Keratinocyte (primary cell): ENCODE data around the gene NKX2-3. TPM values are rescaled to one million over a fixed set of nuclear protein-coding genes. Genes with fewer than 3 reads are reported as not detected.

Experiments
- DNase-seq: peaks from one replicate; pipeline ENCODE4 v3.0.0-alpha.2; 2011; ENCODE audit warnings: low read depth, missing footprints, low spot score
- FAIRE-seq: peaks from 2 replicates; lab custom pipeline; 2011; peaks lifted over from hg19 to GRCh38; lab: Jason Lieb, UNC
- H2AFZ ChIP-seq: 2 replicates; pipeline ENCODE4 v1.6.0; 2012; ENCODE audit warnings: low read length, control low read depth, inconsistent platforms; ENCODE audit not compliant: control insufficient read depth
- H3K27ac ChIP-seq: 2 replicates; pipeline ENCODE4 v1.5.1; 2011; ENCODE audit warnings: low read length; ENCODE audit not compliant: control insufficient read depth, insufficient read depth
- H3K27me3 ChIP-seq: 3 replicates; pipeline ENCODE4 v1.6.0; 2011; ENCODE audit warnings: low read length; ENCODE audit not compliant: control insufficient read depth, insufficient read depth; ENCODE audit errors: extremely low read depth
- H3K36me3 ChIP-seq, 2 experiments: 2 replicates in 1 of 2; 3 replicates in 1 of 2; pipeline ENCODE4 v1.5.1; 2011; ENCODE audit warnings: low read length in 2 of 2, mild to moderate bottlenecking in 1 of 2; ENCODE audit not compliant: control insufficient read depth in 2 of 2, insufficient read depth in 2 of 2; ENCODE audit errors: extremely low read depth in 1 of 2
- H3K4me1 ChIP-seq: 3 replicates; pipeline ENCODE4 v1.5.1; 2011; ENCODE audit warnings: low read length; ENCODE audit not compliant: control insufficient read depth, insufficient read depth; ENCODE audit errors: extremely low read depth
- H3K4me2 ChIP-seq: 3 replicates; pipeline ENCODE4 v1.6.0; 2011; ENCODE audit warnings: low read depth, low read length; ENCODE audit not compliant: control insufficient read depth, insufficient read depth; ENCODE audit errors: extremely low read depth
- H3K4me3 ChIP-seq, 3 experiments: fragments of 200-600 bp in 1 of 3; sonication (generic) in 1 of 3; 2 replicates in 2 of 3; 3 replicates in 1 of 3; pipeline ENCODE4 v1.5.1; 2011 to 2016; ENCODE audit warnings: low read length in 3 of 3, mild to moderate bottlenecking in 3 of 3, control low read depth in 2 of 3, inconsistent platforms in 1 of 3, low read depth in 1 of 3, mixed read lengths in 1 of 3, mixed run types in 1 of 3, moderate library complexity in 1 of 3; ENCODE audit not compliant: control insufficient read depth in 2 of 3, insufficient read depth in 2 of 3; ENCODE audit errors: extremely low read depth in 1 of 3
- H3K79me2 ChIP-seq: 2 replicates; pipeline ENCODE4 v1.6.0; 2012; ENCODE audit warnings: low read length; ENCODE audit not compliant: control insufficient read depth, insufficient read depth
- H3K9ac ChIP-seq: 3 replicates; pipeline ENCODE4 v1.6.0; 2011; ENCODE audit warnings: low read length; ENCODE audit not compliant: control insufficient read depth, insufficient read depth; ENCODE audit errors: extremely low read depth
- H3K9me1 ChIP-seq: 3 replicates; pipeline ENCODE4 v1.6.0; 2011; ENCODE audit warnings: low read length; ENCODE audit not compliant: control insufficient read depth, insufficient read depth; ENCODE audit errors: extremely low read depth
- H3K9me3 ChIP-seq: 2 replicates; pipeline ENCODE4 v1.5.1; 2012; ENCODE audit warnings: low read depth, low read length; ENCODE audit not compliant: control insufficient read depth
- H4K20me1 ChIP-seq: 3 replicates; pipeline ENCODE4 v1.6.0; 2011; ENCODE audit warnings: low read length; ENCODE audit not compliant: control insufficient read depth, insufficient read depth; ENCODE audit errors: extremely low read depth
- CTCF ChIP-seq, 3 experiments: IDR thresholded peaks in 1 of 3; conservative IDR thresholded peaks in 1 of 3; optimal IDR thresholded peaks in 1 of 3; 2 replicates in 2 of 3; 3 replicates in 1 of 3; pipeline versions ENCODE3 to v1.5.1; 2011; ENCODE audit warnings: low read length in 3 of 3, mild to moderate bottlenecking in 3 of 3, moderate library complexity in 2 of 3, control low read depth in 1 of 3, inconsistent platforms in 1 of 3; ENCODE audit not compliant: insufficient read depth in 2 of 3; ENCODE audit errors: extremely low read depth in 1 of 3
- EZH2 ChIP-seq: IDR thresholded peaks from one replicate; pipeline ENCODE4 v1.6.1; 2012; ENCODE audit warnings: inconsistent platforms, mild to moderate bottlenecking, low read length, moderate library complexity
- dilution Hi-C: fragments of 300-500 bp; cut with MboI; formaldehyde crosslinking; loops from one replicate; pipeline ENCODE4 v1.7.0; 2020; ENCODE audit warnings: low sequenced_read_pairs; ENCODE audit not compliant: extremely low pct_ligation_motif_present
- polyA plus RNA-seq, 5 experiments: library from polyadenylated mRNA; depleted of rRNA in 3 of 5; stranded (reverse) in 3 of 5; stranded (forward) in 1 of 5; unstranded in 1 of 5; fragments of >200 nt; gene quantifications; 1 replicate in 1 of 5; 2 replicates in 3 of 5; 3 replicates in 1 of 5; pipeline versions ENCODE4 v1.2.1 to v1.2.3, GENCODE V29; 2011 to 2012; ENCODE audit warnings: missing spikeins in 2 of 5, low read depth in 1 of 5, low replicate concordance in 1 of 5

Gene NKX2-3
- polyA plus RNA-seq, 1 donor (not counting 4 experiments of a cell fraction or from before 2014, with no cell fraction given) = not detected

DNA sequence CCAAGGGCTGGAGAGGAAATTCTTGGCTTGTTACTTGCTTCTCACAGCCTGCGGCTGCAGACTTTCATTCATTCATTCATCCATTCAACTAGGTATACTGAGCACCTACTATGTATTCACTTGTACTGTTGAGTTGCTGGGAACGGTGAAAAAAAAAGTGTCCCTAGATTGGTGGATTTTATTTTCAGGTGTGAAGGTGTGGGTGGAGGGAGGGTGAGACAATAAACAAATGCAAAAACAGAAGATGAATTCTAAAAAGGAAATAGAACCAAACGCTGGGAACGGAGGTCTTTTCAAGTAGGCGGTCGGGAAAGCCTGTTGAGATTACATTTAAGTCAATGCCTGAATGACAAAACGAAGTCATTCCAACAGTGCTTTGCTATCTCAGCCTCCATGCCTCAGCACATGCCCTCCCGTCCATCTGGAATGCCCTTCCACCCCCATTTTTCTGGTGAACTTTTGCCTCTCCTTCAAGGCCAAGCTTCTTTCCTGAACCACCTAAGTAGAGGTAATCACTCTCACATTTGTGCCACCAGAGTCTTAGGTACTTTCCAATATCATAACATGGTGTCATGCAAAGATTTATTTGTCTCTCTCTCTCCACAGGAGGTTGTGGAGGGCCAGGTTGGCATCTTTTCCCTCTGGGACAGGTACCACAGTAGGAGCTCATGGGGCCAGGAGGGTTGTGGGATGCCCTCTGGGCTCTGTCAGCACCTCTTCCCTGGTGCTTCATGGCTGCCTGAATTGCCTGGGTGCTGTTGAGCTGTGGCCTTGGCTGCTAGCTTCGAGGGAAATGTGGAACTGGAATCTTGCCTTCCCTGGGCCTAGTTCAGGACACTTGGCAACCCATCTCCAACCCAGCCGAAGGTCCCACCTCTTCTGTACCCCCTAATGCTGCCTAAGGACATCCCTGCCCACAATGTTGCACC lies 5.5 kb downstream of the NKX2-3 start:
- DNase-seq (no peak), FAIRE-seq (no peak)
- Histone ChIP-seq H3K27me3 (peaks cover 97% of the 10 kb centered on the region), H3K4me3 (no peak overlapping the region), H3K9ac (no peak overlapping the region), H3K27ac (no peak overlapping the region), H3K79me2 (no peaks in the 10 kb centered on the region), H4K20me1 (peaks cover 4% of the 10 kb centered on the region), H3K4me2 (no peak overlapping the region), H3K9me3 (no peaks in the 10 kb centered on the region), H3K36me3 (no peaks in the 10 kb centered on the region), H3K9me1 (no peaks in the 10 kb centered on the region), H3K4me1 (peaks cover 12% of the 10 kb centered on the region), H2AFZ (no peak overlapping the region)
- dilution Hi-C loops = no loop called here
- no peak for TF ChIP-seq CTCF (optimal IDR thresholded peaks at IDR 0.05 in 1 of 3, IDR thresholded peaks at IDR 0.05 in 1 of 3, conservative IDR thresholded peaks at IDR 0.05 in 1 of 3; ENCODE audit: extremely low read depth in 1 of 3, insufficient read depth in 2 of 3, low read length in 3 of 3)
- no peak for TF ChIP-seq EZH2

DNA sequence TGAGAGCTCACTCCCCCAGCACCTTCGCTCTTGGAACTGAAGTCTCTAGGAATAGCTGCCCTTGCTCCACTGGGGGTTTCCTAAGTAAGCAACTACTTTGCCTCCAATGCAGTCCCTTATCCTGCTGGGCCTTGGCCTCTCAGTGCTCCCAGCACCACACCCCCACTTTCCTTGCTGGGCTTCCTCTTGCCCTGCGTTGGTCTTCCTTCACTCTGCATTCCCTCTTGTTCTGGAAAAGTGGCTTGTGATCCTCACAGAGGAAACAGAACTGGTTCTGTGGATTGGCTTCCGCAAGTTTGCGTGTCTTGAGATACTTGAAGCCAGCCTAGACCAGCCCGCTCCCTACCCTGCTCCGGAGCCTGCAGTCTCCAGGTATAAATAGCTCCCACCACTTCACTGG lies 6.4 kb downstream of the NKX2-3 start:
- Histone ChIP-seq H3K4me2 (no peak overlapping the region), H3K4me3 (no peak overlapping the region), H4K20me1 (peaks cover 4% of the 10 kb centered on the region), H3K79me2 (no peaks in the 10 kb centered on the region), H3K9me3 (no peaks in the 10 kb centered on the region), H3K4me1 (peaks cover 12% of the 10 kb centered on the region), H3K36me3 (no peaks in the 10 kb centered on the region), H2AFZ (no peak overlapping the region), H3K9ac (no peak overlapping the region), H3K27me3 (peaks cover 89% of the 10 kb centered on the region), H3K27ac (no peak overlapping the region), H3K9me1 (no peaks in the 10 kb centered on the region)
- DNase-seq (no peak), FAIRE-seq (no peak)
- dilution Hi-C loops = no loop called here
- TF ChIP-seq CTCF (optimal IDR thresholded peaks at IDR 0.05 in 1 of 3, IDR thresholded peaks at IDR 0.05 in 1 of 3, conservative IDR thresholded peaks at IDR 0.05 in 1 of 3; ENCODE audit: extremely low read depth in 1 of 3, insufficient read depth in 2 of 3, low read length in 3 of 3) = no peak
- TF ChIP-seq EZH2 = no peak
